Left ventricle myocardium inferior (tissue), 1 donor: Measurements from ENCODE around the gene IL17C. TPM values are rescaled to one million over a fixed set of nuclear protein-coding genes. Genes with fewer than 3 reads are reported as not detected.

Source experiments
- DNase-seq: peaks from one replicate; pipeline ENCODE4 v3.0.0-alpha.2; 2020
- H3K27ac ChIP-seq: fragments of 200-600 bp; replicated peaks from 2 replicates; pipeline ENCODE4 v1.8.0; 2021
- H3K27me3 ChIP-seq: fragments of 200-600 bp; 2 replicates; pipeline ENCODE4 v1.8.0; 2021; ENCODE audit warnings: low read depth
- H3K36me3 ChIP-seq: fragments of 200-600 bp; 2 replicates; pipeline ENCODE4 v1.8.0; 2021
- H3K4me1 ChIP-seq: fragments of 200-600 bp; 2 replicates; pipeline ENCODE4 v1.8.0; 2021
- H3K4me3 ChIP-seq: fragments of 200-600 bp; 2 replicates; pipeline ENCODE4 v1.8.0; 2021; ENCODE audit warnings: mild to moderate bottlenecking, moderate library complexity
- H3K9me3 ChIP-seq: fragments of 200-600 bp; replicated peaks from 2 replicates; pipeline ENCODE4 v1.8.0; 2021
- intact Hi-C: fragments of 100-400 bp; cut with micrococcal nuclease; formaldehyde crosslinking; loops from one replicate; pipeline ENCODE4 v1.11.0; 2022
- total RNA-seq: library from RNA; stranded (reverse); fragmentation: NEBNext Ultra II Directional; extraction: Animal tissue kit (Norgen Biotek cat#: 25700); gene quantifications from one replicate; pipeline ENCODE4 v1.2.1, GENCODE V29; 2021
- TF ChIP-seq, protein P1 (sequence below): fragments of 200-600 bp; IDR thresholded peaks from 2 replicates; pipeline ENCODE4 v1.8.0; 2021; ENCODE audit warnings: antibody characterized with exemption, mild to moderate bottlenecking, borderline replicate concordance
- donor health status: DM: no; HTN: yes; CAD: no; lungs with severe emphysema.

Gene IL17C
- total RNA-seq, 1 donor from 2014 or later, result not detected

DNA sequence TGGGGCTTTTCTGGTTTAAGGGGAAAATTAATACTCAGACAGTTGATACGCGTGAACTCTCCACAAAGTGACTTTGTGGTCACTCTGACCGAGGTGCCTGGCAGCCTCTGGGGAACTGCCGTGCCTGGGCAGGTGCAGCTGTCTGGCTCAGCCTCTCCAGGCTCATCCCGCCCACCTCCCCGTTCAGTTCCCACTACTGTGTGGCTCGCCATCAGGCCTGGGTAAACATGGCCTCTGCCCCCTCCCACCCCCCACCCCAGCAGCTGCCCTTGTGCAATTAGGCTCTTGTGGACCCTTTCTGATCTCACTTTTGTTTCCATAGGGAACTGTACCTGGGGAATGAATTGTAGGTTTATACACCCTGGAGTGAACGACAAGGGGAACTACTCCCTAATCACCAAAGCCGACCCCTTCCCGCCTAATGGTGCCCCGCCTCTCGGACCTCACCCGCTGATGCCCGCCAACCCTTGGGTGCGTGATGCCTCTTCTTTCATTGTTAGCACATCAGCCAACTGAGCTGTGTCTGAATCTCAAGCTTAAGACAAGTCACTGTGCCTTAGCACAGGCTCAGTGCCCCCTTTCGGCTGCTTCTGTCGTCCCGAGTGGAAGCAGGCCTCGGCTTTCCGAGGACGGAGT is 40.4 kb upstream of the IL17C start:
- Histone ChIP-seq H3K27ac (peak overlapping the region; percentile 92), H3K36me3 (peaks cover 56% of the 10 kb centered on the region), H3K4me3 (no peak overlapping the region), H3K9me3 (no peaks in the 10 kb centered on the region), H3K4me1 (peaks cover 84% of the 10 kb centered on the region), H3K27me3 (no peaks in the 10 kb centered on the region)
- TF ChIP-seq, protein P1, sequence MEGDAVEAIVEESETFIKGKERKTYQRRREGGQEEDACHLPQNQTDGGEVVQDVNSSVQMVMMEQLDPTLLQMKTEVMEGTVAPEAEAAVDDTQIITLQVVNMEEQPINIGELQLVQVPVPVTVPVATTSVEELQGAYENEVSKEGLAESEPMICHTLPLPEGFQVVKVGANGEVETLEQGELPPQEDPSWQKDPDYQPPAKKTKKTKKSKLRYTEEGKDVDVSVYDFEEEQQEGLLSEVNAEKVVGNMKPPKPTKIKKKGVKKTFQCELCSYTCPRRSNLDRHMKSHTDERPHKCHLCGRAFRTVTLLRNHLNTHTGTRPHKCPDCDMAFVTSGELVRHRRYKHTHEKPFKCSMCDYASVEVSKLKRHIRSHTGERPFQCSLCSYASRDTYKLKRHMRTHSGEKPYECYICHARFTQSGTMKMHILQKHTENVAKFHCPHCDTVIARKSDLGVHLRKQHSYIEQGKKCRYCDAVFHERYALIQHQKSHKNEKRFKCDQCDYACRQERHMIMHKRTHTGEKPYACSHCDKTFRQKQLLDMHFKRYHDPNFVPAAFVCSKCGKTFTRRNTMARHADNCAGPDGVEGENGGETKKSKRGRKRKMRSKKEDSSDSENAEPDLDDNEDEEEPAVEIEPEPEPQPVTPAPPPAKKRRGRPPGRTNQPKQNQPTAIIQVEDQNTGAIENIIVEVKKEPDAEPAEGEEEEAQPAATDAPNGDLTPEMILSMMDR, result no peak
- intact Hi-C loops, result no loop called here
- no peak for DNase-seq

DNA sequence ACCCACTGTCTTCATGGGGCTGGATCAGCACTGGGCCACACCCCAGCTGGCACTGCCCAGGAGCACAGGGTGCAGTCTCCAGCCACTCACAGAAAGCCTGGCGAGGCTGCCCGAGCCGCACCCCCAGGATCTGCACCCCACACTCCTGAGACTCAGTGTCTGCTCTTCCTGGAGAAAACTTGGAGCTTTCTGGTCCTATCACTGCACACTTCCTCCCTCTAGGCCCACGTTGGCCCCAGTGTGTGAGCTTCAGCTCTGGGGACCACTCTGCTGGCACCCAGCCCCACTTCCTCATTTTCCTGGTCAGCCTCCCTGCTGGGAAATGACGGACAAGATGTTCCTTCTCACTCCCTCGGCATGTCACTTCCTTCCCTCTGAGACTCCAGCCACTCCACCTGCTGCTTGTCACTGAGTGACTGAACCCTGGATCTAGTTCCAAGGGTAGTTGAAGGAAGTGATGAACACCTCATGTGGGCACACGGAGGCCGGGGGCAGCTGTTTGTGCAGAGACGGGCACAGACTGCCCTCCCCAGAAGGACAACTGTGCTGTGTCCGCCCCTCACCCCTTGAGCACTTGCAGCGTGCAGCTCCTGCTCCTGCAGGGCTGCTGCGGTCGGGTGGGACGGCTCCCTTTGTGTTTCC is 39.2 kb upstream of the IL17C start:
- H3K36me3 ChIP-seq, result peaks cover 50% of the 10 kb centered on the region
- H3K27me3 ChIP-seq, result no peaks in the 10 kb centered on the region
- peak overlapping the region; percentile 26 for H3K4me3 ChIP-seq
- H3K9me3 ChIP-seq, result no peaks in the 10 kb centered on the region
- TF ChIP-seq, protein P1, result no peak
- H3K27ac ChIP-seq, result peak overlapping the region; percentile 92
- intact Hi-C loops, result no loop called here
- peak; percentile 88 for DNase-seq
- H3K4me1 ChIP-seq, result peaks cover 71% of the 10 kb centered on the region

GRCh38 chr16:88599825-88600538 is 38.4 kb upstream of the IL17C start:
- Histone ChIP-seq H3K27ac (peak overlapping the region; percentile 92), H3K4me3 (peak overlapping the region; percentile 26), H3K36me3 (peaks cover 56% of the 10 kb centered on the region), H3K4me1 (peaks cover 64% of the 10 kb centered on the region), H3K9me3 (no peaks in the 10 kb centered on the region), H3K27me3 (no peaks in the 10 kb centered on the region)
- intact Hi-C loops, result no loop called here
- TF ChIP-seq, protein P1, result no peak
- DNase-seq, result peak; percentile 29

- DNase-seq, result no peak
- intact Hi-C loops, result no loop called here
- Histone ChIP-seq H3K9me3 (no peaks in the 10 kb centered on the region), H3K4me1 (peaks cover 62% of the 10 kb centered on the region), H3K27me3 (no peaks in the 10 kb centered on the region), H3K36me3 (peaks cover 62% of the 10 kb centered on the region), H3K4me3 (no peak overlapping the region), H3K27ac (peak overlapping the region; percentile 92)
- TF ChIP-seq, protein P1, result no peak
These were observed 37.9 kb upstream of the IL17C start for GRCh38 chr16:88600539-88600896.

GRCh38 chr16:88601313-88602036 is 36.9 kb upstream of the IL17C start:
- Histone ChIP-seq H3K27me3 (no peaks in the 10 kb centered on the region), H3K4me1 (peaks cover 61% of the 10 kb centered on the region), H3K36me3 (peaks cover 71% of the 10 kb centered on the region), H3K4me3 (no peak overlapping the region), H3K9me3 (no peaks in the 10 kb centered on the region), H3K27ac (peak overlapping the region; percentile 92)
- TF ChIP-seq, protein P1, result no peak
- no peak for DNase-seq
- intact Hi-C loops, result no loop called here
